ENCODE data around the gene AIFM2.

DNA sequence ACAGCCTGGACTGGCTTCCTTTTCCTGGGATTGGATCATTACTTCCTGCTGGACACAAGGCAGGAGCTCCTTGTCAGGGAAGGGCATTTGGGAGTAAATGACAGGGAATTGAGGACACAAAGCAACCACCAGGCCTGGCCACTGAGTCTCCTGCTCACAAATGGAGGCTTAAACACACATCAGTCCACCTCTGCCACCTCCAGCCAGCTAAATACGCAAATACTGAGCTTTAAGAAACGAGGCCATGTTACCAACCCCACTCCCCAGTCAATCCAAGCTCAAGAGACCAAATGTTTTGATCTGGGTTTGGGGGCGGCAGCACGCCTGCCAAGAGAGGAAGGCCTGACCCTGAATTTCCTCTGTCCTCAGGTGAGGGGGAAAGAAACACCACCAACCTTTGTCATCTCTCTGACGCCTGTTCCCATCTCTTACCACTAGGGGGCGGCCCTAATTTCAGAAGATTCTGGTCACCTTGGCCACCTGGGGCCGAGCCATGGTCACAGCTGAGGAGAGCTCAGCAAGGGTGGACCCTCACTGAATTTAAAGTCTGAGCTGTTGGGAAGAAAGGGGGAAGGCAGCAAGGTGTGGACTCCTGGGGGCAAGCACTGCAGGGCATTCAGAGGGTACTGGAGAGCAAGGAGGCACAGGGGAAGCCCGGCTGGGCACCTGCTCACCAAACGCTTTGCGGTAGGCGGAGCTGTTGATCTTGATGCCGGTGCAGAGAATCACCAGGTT is 16.5 kb downstream of the AIFM2 start:
- no peak for TF ChIP-seq EZH2 (IDR thresholded peaks at IDR 0.05; ENCODE audit: borderline replicate concordance, low read depth, low read length, severe bottlenecking)
- no peak for TF ChIP-seq POLR2AphosphoS5 (IDR thresholded peaks at IDR 0.05; ENCODE audit: insufficient read depth, low read depth, low read length)
- TF ChIP-seq, protein P1, sequence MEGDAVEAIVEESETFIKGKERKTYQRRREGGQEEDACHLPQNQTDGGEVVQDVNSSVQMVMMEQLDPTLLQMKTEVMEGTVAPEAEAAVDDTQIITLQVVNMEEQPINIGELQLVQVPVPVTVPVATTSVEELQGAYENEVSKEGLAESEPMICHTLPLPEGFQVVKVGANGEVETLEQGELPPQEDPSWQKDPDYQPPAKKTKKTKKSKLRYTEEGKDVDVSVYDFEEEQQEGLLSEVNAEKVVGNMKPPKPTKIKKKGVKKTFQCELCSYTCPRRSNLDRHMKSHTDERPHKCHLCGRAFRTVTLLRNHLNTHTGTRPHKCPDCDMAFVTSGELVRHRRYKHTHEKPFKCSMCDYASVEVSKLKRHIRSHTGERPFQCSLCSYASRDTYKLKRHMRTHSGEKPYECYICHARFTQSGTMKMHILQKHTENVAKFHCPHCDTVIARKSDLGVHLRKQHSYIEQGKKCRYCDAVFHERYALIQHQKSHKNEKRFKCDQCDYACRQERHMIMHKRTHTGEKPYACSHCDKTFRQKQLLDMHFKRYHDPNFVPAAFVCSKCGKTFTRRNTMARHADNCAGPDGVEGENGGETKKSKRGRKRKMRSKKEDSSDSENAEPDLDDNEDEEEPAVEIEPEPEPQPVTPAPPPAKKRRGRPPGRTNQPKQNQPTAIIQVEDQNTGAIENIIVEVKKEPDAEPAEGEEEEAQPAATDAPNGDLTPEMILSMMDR (IDR thresholded peaks at IDR 0.05; ENCODE audit: extremely low read depth in 1 of 2, insufficient read depth in 1 of 2, low read depth in 1 of 2, low read length in 2 of 2), result peak; percentile 85 to 95
- TF ChIP-seq, protein P2, sequence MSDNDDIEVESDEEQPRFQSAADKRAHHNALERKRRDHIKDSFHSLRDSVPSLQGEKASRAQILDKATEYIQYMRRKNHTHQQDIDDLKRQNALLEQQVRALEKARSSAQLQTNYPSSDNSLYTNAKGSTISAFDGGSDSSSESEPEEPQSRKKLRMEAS (IDR thresholded peaks at IDR 0.05; ENCODE audit: insufficient read depth, insufficient read length), result no peak
- TF ChIP-seq POLR2A (IDR thresholded peaks at IDR 0.05; ENCODE audit: low read depth, low read length), result no peak
- TF ChIP-seq JUN (IDR thresholded peaks at IDR 0.05; ENCODE audit: borderline replicate concordance, insufficient read depth, insufficient read length, low read depth), result no peak
- no peak for TF ChIP-seq MYC (IDR thresholded peaks at IDR 0.05; ENCODE audit: low read depth, low read length)
- no peak for TF ChIP-seq GATA2 (IDR thresholded peaks at IDR 0.05; ENCODE audit: insufficient read depth, insufficient read length, low read depth, low read length)
- no peak for TF ChIP-seq FOS (IDR thresholded peaks at IDR 0.05; ENCODE audit: borderline replicate concordance, insufficient read depth, low read length)

All from endothelial cell of umbilical vein (primary cell).